Thyroid gland (tissue), 4 donors: ENCODE data around the gene SCIN.

Experiments
- CTCF ChIP-seq, 6 experiments: fragments of 200-600 bp in 3 of 6; fragments of 450-650 bp in 3 of 6; sonication (generic) in 3 of 6; IDR thresholded peaks; one replicate each; pipeline ENCODE4 v1.5.1; 2016 to 2019; ENCODE audit warnings: antibody characterized with exemption in 6 of 6, mild to moderate bottlenecking in 2 of 6, inconsistent platforms in 1 of 6, moderate library complexity in 1 of 6
- POLR2A ChIP-seq, 2 donors: fragments of 450-650 bp; IDR thresholded peaks; one replicate each; pipeline ENCODE4 v1.6.1; 2017; ENCODE audit warnings: antibody characterized with exemption in 2 of 2, mild to moderate bottlenecking in 2 of 2, moderate library complexity in 1 of 2

GRCh38 chr7:12638851-12639456, 68.4 kb downstream of the SCIN start:
- peak; percentile 19 to 74 (median 66) for TF ChIP-seq CTCF (IDR thresholded peaks at IDR 0.05)
- TF ChIP-seq POLR2A (IDR thresholded peaks at IDR 0.05): no peak
